ENCODE results near the gene HAGH.

HAGH gene

DNA sequence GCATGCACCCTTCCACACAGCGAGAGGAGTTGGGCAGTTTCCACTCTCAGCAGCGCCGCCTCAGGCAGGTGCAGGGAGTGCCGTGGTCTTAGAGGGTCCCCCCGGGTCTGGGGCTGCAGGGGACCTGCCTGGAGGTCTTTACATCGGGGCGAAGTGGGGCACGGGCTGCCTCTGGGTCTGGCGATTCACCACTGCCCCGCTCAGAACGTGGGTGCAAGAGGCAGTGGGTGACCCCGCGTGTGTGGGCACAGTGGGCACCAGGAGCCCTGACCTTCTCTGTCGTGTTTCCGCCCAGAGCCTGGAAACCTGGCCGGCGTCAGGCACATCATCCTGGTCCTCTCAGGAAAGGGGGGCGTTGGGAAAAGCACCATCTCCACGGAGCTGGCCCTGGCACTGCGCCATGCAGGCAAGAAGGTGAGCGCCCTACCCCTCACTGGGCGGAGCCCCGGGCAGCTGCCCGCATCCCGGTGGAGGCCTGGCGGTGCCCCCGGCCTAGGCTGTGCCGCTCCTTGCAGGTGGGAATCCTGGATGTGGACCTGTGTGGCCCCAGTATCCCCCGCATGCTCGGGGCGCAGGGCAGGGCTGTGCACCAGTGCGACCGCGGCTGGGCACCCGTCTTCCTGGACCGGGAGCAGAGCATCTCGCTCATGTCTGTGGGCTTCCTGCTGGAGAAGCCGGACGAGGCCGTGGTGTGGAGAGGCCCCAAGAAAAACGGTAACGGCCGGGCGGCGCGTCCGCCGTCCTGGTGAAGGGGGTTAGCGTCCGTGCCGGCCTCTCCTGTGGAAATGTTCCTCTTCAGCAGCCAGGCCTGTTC, 40.2 kb downstream of the HAGH start:
- no peak for DNase-seq

- no peak for DNase-seq
Observed at GRCh38 chr16:1785846-1786170, 40.8 kb downstream of the HAGH start.

DNA sequence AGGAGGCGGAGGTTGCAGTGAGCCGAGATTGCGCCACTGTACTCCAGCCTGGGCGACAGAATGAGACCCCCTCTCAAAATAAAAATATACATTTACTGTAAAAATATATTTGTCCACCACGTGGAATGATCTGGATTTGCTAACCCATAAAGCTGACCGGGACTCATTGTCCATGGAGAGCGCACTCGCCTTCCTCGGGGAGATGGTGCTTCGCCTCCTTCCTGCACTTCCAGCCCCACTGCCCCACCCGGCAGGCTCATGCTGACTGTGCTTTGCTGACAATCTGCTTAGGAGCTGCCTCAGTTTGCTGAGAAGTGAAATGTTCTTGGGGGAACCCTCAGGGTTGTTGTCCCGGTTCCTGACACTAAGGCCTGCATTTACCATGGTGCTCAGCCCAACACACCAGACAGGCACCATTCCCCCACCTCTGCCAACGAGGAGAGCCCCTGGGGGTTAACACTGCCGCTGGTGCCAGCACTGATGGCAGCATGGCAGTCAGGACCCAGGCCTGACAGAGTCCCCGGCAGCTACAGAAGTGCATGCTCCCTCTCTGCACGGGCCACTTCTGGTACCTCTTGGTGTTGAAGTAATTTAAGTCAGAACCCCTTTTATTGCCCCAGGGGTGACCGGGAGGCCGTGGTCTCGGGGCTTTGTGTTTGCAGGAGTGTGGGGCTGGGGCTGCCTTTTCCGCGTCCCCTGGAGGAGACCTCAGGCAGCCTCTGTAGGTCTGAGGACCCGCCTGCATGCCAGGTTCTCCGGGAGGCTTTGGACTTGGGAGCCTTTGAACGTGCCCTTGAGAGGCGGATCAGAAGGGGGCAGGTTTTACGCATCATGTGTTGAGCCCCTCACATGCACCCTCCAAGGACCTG, 41.4 kb downstream of the HAGH start:
- no peak for DNase-seq

DNA sequence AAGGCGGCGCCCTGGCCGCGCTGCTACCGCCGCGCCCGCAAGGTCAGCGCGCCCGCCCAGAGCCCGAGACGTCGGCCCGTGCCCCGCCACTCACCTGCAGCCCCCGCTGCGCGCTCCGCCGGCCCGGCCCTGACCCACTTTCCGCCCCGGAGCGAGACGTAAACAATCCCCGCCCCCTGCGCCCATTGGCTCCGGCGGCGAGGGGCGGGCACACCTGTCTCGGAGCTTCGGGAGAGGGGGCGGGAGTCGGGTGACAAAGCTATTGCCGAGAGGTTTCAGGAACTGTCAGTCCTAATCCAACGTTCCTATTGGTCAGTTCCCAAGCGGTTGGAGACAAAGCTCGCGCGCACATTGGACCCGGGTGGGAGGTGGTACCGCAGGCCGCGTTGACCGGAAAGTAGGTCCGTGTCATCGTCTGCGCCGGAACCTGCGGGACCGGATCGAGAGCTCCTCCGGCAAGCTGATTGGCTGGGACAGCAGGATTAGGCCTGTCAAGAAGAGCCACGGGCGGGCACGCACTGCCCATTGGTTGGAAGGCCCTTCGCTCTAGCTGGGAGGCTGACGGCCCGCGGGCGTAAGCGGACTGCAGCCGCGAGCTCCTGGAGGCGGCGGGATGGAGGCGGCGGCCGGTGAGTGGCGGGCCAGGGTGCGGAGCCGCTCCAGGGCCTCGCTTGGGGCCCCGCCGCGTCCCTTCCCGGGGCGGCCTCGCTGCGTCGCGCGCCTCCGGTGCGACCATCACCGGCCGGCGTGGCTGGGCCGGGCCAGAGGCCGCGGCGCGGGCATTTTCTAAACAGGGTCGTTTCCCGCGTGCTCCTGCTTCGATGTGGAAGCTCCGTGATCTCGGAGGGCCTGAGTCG, 44.0 kb downstream of the HAGH start, which contains the start of the genes NUBP2 and SPSB3:
TSS of gene NUBP2 (plus strand) at position 553 of the 857 bp plus-strand sequence. CDS start at position 614, 61 bp downstream.
TSS of gene SPSB3 (minus strand) at position 164 of the 857 bp plus-strand sequence. CDS start 1,088 bp downstream, outside the sequence.
- peak; percentile 100 for DNase-seq

DNA sequence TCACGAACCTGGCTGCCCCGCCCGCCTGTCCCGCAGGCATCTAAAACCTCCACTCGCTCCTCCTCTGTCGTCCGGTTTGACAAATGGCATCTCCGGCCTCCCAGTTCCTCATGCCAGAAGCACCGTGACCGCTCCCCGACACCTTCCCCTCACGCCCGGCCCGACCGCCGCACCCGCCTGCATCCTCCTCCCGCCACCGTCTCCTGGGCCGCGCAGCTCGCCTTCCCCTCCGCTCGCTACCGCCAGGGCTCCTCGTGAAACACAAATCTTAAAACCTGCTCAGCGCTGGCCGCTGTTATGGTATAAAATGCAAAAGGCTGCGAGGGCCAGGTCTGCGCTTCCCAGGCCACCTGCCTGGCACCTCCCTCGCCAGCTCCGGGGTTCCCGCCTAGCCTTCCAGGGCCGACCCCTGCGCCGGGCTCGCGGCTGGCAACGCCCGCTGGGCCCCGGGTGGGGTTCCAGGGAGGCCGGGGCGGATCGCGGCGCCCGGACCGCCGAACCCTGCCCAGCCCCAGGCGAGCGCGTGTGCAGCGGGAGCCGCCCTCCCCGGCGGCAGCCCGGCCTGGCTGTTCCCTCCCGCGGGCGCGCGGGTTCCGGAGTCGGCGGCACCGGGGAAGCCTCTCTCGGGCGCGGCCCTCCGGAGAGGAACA, 44.7 kb downstream of the HAGH start:
- no peak for DNase-seq

DNA sequence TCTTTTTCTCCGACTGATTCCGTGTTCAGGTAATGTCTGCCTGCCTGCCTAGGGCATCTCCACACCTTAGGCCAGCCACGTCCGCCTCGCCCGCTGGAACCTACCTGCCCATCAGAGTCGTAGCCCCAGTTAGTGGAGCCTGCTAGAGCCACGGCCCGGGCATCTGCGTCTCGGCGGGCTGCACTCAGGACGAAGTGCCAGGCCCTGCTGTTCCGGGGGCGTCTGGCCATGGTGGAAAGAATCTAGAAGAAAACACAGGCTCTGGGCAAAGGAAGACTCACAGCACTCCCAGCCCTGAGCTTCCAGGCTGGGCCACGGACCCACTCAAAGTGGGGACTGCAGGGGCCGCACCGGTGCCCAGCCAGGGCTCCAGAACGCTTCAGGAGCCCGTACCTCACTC, 45.4 kb downstream of the HAGH start:
- no peak for DNase-seq

DNA sequence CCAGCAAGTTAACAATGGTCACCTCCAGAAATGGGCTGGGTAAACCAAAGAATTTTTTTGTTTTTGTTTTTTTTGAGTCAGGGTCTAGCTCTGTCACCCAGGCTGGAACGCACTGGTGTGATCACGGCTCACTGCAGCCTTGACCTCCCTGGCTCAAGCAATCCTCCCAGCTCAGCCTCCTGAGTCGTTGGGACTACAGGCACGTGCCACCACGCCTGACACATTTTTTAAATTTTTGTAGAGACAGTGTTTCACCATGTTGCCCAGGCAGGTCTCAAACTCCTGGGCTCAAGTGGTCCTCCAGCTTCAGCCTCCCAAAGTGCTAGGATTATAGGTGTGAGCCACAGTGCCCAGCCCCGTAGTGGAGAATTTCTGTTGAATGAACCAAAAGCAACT, 46.0 kb downstream of the HAGH start:
- no peak for DNase-seq

GRCh38 chr16:1779741-1780676, 46.6 kb downstream of the HAGH start:
- DNase-seq, result no peak

DNA sequence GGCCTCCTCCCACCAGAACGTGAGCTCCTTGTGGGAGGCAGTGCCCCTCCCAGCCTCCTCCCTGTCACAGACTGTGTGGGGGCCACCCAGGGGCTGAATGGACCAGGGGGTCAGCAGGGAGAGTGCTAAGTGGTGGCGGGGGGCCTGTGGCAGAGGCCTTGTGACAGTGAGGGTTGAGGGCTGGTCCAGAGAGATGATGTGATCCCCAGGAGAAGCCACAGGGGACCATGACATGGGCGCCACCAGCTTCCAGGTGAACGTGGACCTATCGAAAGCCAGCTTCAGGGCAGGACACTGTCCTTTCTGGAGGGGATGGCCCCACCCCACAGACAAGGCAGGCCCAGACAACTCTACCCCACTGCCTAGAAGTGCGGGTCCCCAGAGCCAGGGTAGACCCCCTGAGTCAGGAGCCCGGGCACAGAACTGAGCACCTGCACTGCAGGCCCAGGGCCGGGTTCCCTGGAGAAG, 47.4 kb downstream of the HAGH start:
- no peak for DNase-seq

- no peak for DNase-seq
Observed at GRCh38 chr16:1778200-1779179, 48.1 kb downstream of the HAGH start.

DNA sequence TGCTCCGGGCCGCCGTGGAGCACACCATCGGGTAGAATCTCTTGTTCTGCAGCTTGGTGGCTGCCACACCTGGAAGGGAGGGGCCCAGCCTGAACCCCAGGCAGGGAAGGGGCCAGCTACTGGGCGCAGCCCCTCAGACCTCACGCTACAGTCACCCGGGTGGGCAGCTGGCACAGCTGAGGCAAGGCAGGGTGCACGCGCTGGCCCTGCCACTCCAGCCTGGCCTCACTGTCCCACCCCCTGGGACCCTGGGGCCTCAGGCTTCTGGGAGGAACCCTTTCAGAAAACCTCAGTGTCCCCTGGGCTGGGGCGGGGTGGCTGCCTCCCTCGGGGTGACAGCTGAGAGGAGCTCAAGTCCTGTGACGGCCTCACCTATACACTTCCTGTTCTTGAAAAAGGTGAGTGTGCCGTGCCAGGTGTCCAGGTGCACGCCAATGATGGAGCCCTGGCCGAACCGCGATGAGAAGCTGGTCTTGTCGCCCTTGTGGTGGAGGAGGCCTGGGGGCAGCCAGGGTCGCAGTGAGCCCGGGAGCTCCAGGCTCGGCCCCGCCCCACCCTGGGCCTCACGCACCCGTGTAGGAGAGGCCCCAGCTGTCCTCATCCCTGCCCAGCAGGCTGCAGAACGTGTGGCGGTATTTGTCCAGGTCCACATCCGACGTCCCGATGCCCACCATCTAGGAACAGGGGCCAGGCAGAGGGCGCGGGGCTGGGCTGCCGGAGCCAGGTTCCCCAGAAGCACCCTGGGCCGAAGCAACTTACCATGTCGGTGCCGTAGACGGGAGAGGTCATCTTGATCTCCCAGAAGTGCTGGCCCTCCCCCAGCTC, 49.0 kb downstream of the HAGH start:
- no peak for DNase-seq

- no peak for DNase-seq
Observed at GRCh38 chr16:1776991-1777374, 49.6 kb downstream of the HAGH start.

- DNase-seq, result no peak
Observed at GRCh38 chr16:1776672-1776955, 50.0 kb downstream of the HAGH start.

- no peak for DNase-seq
Observed at GRCh38 chr16:1775846-1776671, 50.6 kb downstream of the HAGH start.

- DNase-seq, result no peak
Observed at GRCh38 chr16:1775006-1775845, 51.4 kb downstream of the HAGH start.

GRCh38 chr16:1774448-1774780, 52.2 kb downstream of the HAGH start:
- no peak for DNase-seq

DNA sequence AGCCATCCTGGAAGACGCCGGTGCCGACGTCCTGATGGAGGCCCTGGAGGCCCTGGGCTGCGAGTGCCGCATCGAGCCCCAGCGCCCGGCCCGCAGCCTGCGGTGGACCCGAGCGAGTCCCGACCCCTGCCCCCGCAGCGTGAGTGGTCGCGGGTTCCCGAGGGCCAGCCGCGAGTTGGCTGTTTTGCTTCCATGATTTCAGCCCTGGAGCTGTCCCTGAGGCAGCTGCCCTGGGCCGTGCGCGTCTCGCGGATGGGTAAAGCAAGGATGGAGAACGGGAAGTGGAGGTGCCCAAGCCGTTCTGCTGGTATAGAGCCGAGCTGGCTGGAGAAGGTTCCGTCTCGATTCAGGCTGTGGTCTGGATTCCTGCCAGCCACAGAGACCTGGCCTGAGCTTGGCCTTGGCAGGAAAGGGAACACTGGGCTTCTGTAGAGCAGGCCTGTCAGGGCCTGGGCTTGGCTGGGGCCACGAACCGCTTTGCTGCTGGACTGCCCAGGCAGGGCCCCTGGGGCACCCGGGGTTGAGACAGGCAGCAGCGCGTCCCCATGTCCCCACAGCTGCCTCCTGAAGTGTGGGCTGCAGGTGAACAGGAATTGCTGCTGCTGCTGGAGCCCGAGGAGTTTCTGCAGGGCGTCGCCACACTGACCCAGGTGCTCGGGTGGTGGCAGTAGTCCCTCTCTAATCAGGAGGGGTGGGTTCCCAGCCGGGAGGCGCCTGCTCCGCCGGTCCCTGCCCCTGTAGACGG, 52.8 kb downstream of the HAGH start:
- no peak for DNase-seq
